ENCODE results near the gene OGFOD3. TPM values are rescaled to one million over a fixed set of nuclear protein-coding genes. Genes with fewer than 3 reads are reported as not detected.

OGFOD3 gene
- total and polyA plus RNA-seq, 9 of the 15 experiments (the other 6 are each of a cell fraction or from before 2014, with no cell fraction given) = 0.69 to 44.7 (median 18.9) TPM

DNA sequence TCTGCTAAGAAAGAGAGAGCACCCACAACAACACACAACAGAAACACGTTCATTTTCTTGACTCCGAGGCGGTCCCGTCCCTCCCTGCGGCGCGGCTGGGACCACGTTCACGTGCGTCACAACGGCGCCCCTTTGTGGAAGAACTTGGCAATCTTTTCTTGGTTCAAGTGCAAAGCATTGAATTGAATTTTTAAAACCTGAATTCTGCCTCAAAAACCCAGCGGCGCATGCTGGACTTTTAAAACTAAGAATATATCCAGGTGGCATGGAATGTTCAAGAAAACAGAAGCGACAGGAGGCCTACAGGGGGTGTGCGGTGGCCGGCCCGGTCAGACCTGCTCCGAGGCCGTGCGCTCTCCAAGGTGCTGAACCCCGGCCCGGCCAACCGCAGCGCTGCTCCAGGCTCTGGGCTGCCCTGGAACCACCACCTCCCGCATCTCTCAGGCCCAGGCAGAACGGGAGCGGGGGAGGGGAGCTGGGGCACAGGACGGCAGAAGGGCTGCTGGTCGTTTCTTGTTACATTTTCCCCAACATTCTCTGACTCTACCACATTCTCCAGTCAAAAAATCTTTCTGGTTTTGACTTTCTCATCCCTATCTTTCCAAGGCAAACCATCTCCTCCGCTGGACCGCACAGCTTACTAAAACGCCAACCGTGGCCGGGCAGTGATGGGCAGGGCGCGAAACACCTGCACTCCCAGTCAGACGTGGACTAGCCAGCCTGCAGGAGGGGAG is 3.7 kb downstream of the OGFOD3 start (continued):
- TF ChIP-seq RBBP5 (IDR thresholded peaks at IDR 0.05; ENCODE audit: borderline replicate concordance, insufficient read depth, low read length, poor library complexity, severe bottlenecking) (no peak), RBM14 (IDR thresholded peaks at IDR 0.05; ENCODE audit: borderline replicate concordance, insufficient read depth, low read depth, low read length) (no peak), PTBP1 (IDR thresholded peaks at IDR 0.05; ENCODE audit: low read depth, low read length) (no peak), FOXO4 (CRISPR knock-in tag; IDR thresholded peaks at IDR 0.05) (no peak), ZNF644 (tag; IDR thresholded peaks at IDR 0.05; ENCODE audit: low read depth) (peak; percentile 63; the same call in 1 of the 2 replicates), ZNF408 (CRISPR knock-in tag; IDR thresholded peaks at IDR 0.05; ENCODE audit: low read depth) (no peak), ZNF143 (CRISPR knock-in tag; IDR thresholded peaks at IDR 0.05) (peak; percentile 20; the same call in 1 of the 2 replicates), PTTG1 (tag; IDR thresholded peaks at IDR 0.05; ENCODE audit: low read depth) (no peak), TRIM24 (IDR thresholded peaks at IDR 0.05) (no peak), ZNF707 (CRISPR knock-in tag; conservative IDR thresholded peaks at IDR 0.05) (no peak), ZBED1 (IDR thresholded peaks at IDR 0.05) (no peak), MYC (IDR thresholded peaks at IDR 0.05; ENCODE audit: low read depth, low read length) (peak; percentile 48), MYC (CRISPR knock-in tag; IDR thresholded peaks at IDR 0.05; ENCODE audit: borderline replicate concordance, low read depth) (no peak), NR4A1 (CRISPR knock-in tag; IDR thresholded peaks at IDR 0.05) (no peak), NR4A1 (tag; IDR thresholded peaks at IDR 0.05) (peak; percentile 53; the same call in 1 of the 2 replicates), MIER1 (IDR thresholded peaks at IDR 0.05; ENCODE audit: low read depth) (peak; percentile 99), JUNB (CRISPR knock-in tag; conservative IDR thresholded peaks at IDR 0.05) (no peak), ZNF668 (CRISPR knock-in tag; IDR thresholded peaks at IDR 0.05) (no peak), NCOA2 (IDR thresholded peaks at IDR 0.05; ENCODE audit: partially characterized antibody in 2 of 2) (no peak)
- TF ChIP-seq, protein P1, sequence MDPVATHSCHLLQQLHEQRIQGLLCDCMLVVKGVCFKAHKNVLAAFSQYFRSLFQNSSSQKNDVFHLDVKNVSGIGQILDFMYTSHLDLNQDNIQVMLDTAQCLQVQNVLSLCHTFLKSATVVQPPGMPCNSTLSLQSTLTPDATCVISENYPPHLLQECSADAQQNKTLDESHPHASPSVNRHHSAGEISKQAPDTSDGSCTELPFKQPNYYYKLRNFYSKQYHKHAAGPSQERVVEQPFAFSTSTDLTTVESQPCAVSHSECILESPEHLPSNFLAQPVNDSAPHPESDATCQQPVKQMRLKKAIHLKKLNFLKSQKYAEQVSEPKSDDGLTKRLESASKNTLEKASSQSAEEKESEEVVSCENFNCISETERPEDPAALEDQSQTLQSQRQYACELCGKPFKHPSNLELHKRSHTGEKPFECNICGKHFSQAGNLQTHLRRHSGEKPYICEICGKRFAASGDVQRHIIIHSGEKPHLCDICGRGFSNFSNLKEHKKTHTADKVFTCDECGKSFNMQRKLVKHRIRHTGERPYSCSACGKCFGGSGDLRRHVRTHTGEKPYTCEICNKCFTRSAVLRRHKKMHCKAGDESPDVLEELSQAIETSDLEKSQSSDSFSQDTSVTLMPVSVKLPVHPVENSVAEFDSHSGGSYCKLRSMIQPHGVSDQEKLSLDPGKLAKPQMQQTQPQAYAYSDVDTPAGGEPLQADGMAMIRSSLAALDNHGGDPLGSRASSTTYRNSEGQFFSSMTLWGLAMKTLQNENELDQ (CRISPR knock-in tag; IDR thresholded peaks at IDR 0.05; ENCODE audit: borderline replicate concordance) = no peak; the same call in 1 of the 2 replicates
- TF ChIP-seq, protein P2, sequence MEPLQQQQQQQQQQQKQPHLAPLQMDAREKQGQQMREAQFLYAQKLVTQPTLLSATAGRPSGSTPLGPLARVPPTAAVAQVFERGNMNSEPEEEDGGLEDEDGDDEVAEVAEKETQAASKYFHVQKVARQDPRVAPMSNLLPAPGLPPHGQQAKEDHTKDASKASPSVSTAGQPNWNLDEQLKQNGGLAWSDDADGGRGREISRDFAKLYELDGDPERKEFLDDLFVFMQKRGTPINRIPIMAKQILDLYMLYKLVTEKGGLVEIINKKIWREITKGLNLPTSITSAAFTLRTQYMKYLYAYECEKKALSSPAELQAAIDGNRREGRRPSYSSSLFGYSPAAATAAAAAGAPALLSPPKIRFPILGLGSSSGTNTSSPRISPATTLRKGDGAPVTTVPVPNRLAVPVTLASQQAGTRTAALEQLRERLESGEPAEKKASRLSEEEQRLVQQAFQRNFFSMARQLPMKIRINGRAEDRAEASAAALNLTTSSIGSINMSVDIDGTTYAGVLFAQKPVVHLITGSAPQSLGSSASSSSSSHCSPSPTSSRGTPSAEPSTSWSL (CRISPR knock-in tag; IDR thresholded peaks at IDR 0.05; ENCODE audit: borderline replicate concordance) = no peak
- TF ChIP-seq, protein P3, sequence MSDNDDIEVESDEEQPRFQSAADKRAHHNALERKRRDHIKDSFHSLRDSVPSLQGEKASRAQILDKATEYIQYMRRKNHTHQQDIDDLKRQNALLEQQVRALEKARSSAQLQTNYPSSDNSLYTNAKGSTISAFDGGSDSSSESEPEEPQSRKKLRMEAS (CRISPR knock-in tag; IDR thresholded peaks at IDR 0.05) = peak; percentile 81
